ENCODE data around the gene EML3.

- TF ChIP-seq CREB5 (CRISPR knock-in tag; IDR thresholded peaks at IDR 0.05; ENCODE audit: low read depth) (no peak), TCF4 (CRISPR knock-in tag; IDR thresholded peaks at IDR 0.05; ENCODE audit: borderline replicate concordance) (no peak), ZNF565 (CRISPR knock-in tag; conservative IDR thresholded peaks at IDR 0.05; ENCODE audit: low read depth) (no peak), OSR1 (CRISPR knock-in tag; IDR thresholded peaks at IDR 0.05) (no peak), PATZ1 (CRISPR knock-in tag; IDR thresholded peaks at IDR 0.05; ENCODE audit: borderline replicate concordance) (no peak), ZFP3 (CRISPR knock-in tag; IDR thresholded peaks at IDR 0.05) (no peak), RARB (CRISPR knock-in tag; IDR thresholded peaks at IDR 0.05) (no peak), PPARA (CRISPR knock-in tag; IDR thresholded peaks at IDR 0.05; ENCODE audit: borderline replicate concordance) (no peak), POU6F1 (CRISPR knock-in tag; IDR thresholded peaks at IDR 0.05; ENCODE audit: borderline replicate concordance, low read depth) (no peak)
These were observed 34.0 kb downstream of the EML3 start for GRCh38 chr11:62578541-62578940.

Measured in SK-N-SH treated with all-trans-retinoic acid at 6 μM for 48 hours (cell line).